NCI-H2171 treated with DMSO at 0.1 percent for 48 hours (cell line): ENCODE measurements around the gene SLC25A13.

Experiments
- DNase-seq: peaks from one replicate; lab custom pipeline; 2025; lab: John Stamatoyannopoulos, UW

SLC25A13 gene

GRCh38 chr7:96322847-96323461, 1.1 kb upstream of the SLC25A13 start:
- no peak for DNase-seq

- peak; percentile 64 for DNase-seq
These were observed 436 bp upstream of the SLC25A13 start for GRCh38 chr7:96322373-96322695.

- peak; percentile 92 for DNase-seq
These were observed 754 bp downstream of the SLC25A13 start for GRCh38 chr7:96321031-96321657.

- no peak for DNase-seq
These were observed 1.5 kb downstream of the SLC25A13 start for GRCh38 chr7:96320442-96320841.

GRCh38 chr7:96319439-96319838, 2.5 kb downstream of the SLC25A13 start:
- no peak for DNase-seq

- DNase-seq, result no peak
These were observed 4.9 kb downstream of the SLC25A13 start for GRCh38 chr7:96316949-96317348.

- DNase-seq, result no peak
These were observed 6.8 kb downstream of the SLC25A13 start for GRCh38 chr7:96315125-96315512.

GRCh38 chr7:96314402-96315124, 7.3 kb downstream of the SLC25A13 start:
- DNase-seq, result no peak

GRCh38 chr7:96313940-96314339, 8.0 kb downstream of the SLC25A13 start:
- DNase-seq, result no peak

GRCh38 chr7:96312502-96312901, 9.4 kb downstream of the SLC25A13 start:
- no peak for DNase-seq

- DNase-seq, result no peak
These were observed 9.9 kb downstream of the SLC25A13 start for GRCh38 chr7:96311967-96312366.

GRCh38 chr7:96310110-96310509, 11.8 kb downstream of the SLC25A13 start:
- no peak for DNase-seq

GRCh38 chr7:96308950-96309263, 13.0 kb downstream of the SLC25A13 start:
- no peak for DNase-seq

- DNase-seq, result no peak
These were observed 13.5 kb downstream of the SLC25A13 start for GRCh38 chr7:96308253-96308949.

- DNase-seq, result no peak
These were observed 15.3 kb downstream of the SLC25A13 start for GRCh38 chr7:96306385-96307125.

GRCh38 chr7:96305915-96306314, 16.0 kb downstream of the SLC25A13 start:
- peak; percentile 3 for DNase-seq

- no peak for DNase-seq
These were observed 17.3 kb downstream of the SLC25A13 start for GRCh38 chr7:96304573-96304972.

- DNase-seq, result no peak
These were observed 18.0 kb downstream of the SLC25A13 start for GRCh38 chr7:96303686-96304443.

- no peak for DNase-seq
These were observed 18.7 kb downstream of the SLC25A13 start for GRCh38 chr7:96303105-96303685.

- no peak for DNase-seq
These were observed 20.9 kb downstream of the SLC25A13 start for GRCh38 chr7:96300986-96301385.

- DNase-seq, result no peak
These were observed 21.4 kb downstream of the SLC25A13 start for GRCh38 chr7:96300502-96300901.
